GM19238 (cell line): ENCODE data around the gene PEX5.
"Not testable (repeated sequence)": the region's sequence is repeated elsewhere in the genome, so short reads cannot be mapped to it uniquely, and the experiment has no call there.

Experiments
- DNase-seq: peaks from one replicate; pipeline ENCODE4 v3.0.0; 2011; ENCODE audit warnings: low spot score; ENCODE audit not compliant: insufficient read length

PEX5 gene

DNA sequence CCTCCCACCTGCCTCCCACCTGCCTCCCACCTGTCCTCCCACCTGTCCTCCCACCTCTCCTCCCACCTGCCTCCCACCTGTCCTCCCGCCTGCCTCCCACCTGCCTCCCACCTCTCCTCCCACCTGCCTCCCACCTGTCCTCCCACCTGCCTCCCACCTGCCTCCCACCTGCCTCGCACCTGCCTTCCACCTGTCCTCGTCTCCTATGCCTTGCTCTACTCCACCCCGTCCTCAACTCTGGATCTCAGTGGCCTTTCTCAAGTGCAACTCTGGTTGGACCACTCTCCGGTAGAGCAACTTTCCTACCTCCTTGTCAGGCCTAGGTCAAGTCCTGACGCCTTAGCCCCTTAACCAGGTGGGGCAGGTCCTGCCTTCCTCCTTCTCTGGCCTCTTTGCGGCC, 29.3 kb upstream of the PEX5 start:
- DNase-seq = no peak

DNA sequence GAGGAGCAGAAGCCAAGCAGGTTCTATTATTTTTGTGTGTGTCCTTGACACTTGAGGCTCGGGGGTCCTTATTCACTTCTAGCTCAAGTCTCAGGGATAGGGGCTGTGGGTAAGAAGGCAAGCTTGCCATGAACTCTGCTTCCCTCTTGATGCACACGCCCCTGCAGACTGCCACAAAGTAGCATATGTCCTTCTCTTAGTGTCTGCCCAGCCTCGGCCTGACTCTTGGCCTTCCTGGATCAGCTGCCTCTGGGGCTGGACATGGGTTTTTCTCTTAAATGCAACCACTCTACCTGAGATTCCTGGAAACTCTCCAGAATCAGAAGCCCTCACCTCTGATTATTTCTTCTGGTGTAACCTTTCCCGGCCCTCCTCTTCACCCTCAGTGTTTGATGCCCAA, 28.2 kb upstream of the PEX5 start:
- DNase-seq = no peak

DNA sequence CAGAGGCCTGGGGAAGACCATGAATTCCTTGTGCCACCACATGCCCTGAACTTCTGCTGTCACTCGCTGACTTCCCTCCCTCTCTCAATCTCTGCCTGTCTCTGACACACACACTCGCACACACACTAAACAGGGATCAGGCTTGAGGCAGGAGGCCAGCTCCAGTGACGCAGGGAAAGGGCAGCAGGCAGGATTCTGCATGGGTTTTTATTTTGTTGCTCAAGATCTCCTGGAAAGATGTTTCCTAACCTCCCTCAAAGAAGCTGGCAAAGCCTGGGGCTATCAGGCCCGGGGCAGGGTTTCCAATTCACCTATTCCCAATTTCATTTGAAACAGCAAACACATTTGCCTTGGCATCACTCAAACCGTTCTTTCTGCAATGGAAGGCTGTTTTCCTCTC, 27.7 kb upstream of the PEX5 start:
- DNase-seq = no peak

DNA sequence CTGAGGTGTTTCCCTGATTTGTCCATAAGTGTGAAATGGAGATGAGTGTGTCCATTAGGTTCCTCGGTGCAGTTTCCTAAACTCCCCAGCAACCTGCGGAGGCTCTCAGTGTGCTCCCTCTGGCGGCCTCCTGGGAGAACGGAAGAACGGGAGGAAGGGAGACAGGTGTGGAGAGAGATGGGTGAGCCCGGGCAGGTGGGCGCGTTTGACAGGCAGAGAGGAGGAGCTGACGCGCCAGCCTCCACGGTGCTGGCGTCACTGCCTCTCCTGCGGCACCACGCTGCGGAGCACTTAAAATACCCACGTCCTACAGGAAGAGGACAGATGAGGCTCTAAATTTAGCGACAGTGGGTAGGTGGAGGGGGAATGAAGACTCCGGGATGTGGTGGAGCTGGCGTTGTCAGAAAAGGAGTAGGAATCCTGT, 26.8 kb upstream of the PEX5 start:
- DNase-seq = no peak

DNA sequence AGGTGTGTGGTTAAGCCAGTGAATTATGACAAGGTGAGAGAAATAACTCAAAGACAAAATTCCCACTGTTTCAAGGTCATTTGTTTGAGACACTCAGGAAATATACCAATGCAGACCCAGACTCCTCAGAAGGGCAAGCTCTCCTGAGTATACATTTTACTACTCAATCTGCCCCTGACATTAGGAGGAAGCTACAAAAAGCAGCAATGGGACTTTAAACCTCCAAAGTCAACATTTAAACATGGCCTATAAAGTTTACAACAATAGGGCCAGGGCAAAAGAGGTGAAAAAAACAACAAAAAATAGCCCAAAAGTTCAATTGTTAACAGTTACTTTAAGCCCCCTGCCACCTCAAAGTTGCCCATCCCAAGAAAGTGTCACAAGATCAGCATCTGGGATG, 19.5 kb upstream of the PEX5 start:
- DNase-seq = no peak

DNA sequence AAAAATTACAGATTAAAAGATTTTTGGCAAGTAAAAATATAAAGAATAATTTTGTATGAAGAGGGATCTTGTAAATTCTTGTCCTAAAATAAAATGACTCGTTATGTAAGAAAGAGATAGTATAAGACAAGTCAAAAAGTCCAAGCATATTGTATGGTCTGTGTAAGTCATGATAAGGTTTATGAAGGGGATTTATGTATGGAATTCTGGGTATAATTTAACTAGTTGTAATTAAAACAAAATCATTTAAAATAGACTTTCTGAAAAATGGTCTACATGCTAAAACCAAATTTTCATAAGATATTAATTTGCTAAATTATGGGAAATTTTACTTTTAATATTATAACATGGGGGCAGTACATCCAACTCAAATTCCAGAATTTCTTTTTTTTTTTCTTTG, 17.6 kb upstream of the PEX5 start:
- DNase-seq = no peak

DNA sequence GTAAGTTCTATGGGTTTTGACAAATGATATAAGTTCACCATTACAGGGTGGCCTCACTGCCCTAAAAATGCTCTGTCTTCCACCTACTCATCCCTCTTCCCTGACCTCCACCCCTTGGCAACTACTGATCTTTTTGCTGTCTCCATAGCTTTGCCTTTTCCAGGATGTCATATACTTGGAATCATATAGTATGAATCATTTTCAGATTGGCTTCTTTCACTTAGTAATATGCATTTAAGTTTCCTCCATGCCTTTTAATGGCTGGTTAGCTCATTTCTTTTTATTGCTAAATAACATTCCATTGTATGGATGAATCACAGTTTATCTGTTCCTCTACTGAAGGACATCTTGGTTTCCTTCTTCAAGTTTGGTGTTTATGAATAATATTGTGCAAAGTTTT, 14.0 kb upstream of the PEX5 start:
- DNase-seq = no peak

DNA sequence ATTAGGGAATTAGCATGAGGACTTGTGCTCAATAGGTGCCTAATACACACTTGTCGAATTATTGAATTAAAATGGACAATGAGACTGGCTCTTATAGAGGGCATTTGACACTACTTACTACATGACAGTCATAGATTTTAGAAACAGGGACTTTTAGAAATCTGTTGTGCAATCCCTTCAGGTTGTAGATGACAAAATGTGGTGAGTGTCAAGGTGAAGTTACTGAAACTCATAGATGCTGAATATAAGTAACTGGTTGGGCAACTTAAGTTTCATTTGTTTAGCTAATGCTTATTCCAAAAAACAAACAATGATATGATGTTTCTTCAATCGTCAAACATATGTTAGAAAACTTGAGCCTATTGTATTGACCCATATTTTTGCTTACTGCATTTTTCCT, 12.9 kb upstream of the PEX5 start:
- no peak for DNase-seq

DNA sequence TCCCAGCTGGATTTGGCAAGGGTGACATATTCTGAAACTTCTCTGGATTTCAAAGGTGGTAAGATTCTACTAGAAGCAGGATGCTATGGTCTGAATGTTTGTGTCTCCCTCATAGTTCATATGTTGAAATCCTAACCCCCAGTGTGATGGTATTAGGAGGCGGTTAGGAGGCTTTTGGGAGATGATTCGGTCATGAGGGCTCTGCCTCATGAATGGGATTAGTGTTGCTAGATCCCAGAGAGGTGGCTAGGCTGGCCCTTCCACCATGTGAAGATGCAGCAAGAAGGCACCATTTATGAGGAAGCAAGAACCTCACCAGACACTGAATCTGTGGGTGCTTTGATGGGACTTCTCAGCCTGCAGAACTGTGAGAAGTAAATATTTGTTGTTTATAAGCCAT, 11.0 kb upstream of the PEX5 start:
- DNase-seq = no peak

DNA sequence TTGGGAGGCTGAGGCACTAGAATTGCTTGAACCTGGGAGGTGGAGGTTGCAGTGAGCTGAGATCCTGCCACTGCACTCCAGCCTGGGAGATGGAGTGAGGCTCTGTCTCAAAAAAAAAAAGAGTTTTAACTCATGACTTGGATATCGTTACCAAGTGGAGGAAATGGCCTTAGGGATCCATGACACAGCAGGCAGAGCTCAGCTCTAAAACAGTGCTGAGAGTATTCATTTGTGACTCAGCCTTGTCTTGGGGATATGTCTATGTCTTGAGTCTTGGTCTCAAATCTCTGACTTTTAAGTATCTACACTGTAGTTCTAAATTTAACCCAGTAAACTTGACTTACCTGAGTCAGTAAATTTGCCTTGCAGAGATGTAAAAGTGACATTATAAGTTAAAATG, 8.8 kb upstream of the PEX5 start:
- no peak for DNase-seq

DNA sequence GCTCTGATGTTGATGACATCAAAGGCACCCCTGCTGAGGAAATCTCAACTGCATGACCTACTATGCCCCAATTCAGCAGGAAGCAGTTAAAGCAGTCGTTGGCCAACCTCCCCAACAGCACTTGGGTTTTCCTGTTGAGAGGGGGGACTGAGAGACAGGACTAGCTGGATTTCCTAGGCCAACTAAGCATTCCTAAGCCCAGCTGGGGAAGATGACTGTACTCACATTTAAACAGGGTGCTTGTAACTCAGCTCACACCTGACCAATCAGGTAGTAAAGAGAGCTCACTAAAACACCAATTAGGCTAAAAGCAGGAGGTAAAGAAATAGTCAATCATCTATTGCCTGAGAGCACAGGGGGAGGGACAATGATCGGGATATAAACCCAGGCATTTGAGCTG, 3.4 kb upstream of the PEX5 start:
- not testable (repeated sequence) for DNase-seq

DNA sequence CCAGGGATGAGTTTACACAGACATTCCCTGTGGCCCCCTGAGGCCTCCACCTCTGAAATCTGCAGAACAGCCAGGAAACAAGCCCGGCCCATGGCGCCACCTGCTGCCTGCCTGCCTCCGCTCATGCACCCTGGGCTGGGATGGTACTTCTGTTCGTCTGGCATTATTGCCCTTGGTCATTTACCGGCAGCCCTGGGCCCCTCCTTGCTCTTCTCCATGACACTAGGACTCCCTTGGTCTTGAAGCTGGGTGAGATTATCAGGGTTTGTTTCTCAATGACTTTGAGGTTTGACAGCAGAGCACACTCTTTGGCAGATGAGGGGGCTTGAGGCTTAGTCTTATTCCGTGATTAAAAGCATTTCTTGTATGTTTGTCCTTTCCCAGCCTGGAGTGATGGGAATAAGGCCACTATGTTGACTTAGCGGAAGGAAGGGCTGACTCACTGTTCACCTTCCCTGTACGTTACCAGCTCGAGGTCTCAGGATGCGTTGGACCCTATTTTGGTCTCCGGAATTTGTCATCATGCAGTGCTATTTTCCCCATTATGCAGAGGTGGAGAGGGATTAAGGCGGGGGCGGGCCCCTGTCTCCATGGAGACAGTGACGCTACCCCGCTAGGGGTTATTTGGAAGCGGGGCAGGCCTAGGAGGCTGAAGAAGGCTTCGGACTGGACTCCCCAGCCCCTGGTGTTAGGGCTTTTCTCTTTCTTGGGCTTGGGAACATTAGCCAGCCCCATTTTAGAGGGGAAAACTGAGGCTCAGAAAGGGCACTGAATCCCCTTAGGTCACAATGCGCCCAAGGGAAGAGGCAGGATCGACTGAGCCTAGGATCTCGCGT, 706 bp upstream of the PEX5 start:
- peak; percentile 33 for DNase-seq

DNA sequence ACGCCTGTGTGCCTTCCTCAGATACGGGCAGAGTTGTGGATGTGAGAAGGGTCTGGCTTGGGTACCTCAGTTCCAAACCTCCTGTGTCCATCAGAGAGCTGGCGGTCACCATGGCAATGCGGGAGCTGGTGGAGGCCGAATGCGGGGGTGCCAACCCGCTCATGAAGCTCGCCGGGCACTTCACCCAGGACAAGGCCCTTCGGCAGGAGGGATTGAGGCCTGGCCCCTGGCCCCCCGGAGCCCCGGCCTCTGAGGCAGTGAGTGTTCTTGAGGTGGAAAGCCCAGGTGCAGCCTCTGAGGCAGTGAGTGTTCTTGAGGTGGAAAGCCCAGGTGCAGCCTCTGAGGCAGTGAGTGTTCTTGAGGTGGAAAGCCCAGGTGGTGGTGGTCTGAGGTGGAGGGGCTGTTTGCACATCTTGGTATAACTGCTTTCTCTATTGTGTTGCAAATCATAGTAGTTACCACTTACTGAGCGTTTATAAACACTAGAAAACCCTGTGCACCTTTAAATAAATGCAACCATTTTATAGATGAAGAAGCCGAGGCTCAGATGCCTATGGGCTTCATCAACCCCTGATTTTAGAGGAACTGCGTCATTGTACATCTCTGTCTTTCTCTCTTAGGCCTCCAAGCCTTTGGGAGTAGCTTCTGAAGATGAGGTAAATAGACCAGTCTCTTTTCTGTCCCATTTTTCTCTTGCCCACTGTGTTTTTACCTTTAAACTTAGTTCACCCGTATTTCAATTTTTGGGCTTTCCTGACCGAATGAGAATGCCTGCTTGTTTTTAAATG, 976 bp downstream of the PEX5 start:
- no peak for DNase-seq

DNA sequence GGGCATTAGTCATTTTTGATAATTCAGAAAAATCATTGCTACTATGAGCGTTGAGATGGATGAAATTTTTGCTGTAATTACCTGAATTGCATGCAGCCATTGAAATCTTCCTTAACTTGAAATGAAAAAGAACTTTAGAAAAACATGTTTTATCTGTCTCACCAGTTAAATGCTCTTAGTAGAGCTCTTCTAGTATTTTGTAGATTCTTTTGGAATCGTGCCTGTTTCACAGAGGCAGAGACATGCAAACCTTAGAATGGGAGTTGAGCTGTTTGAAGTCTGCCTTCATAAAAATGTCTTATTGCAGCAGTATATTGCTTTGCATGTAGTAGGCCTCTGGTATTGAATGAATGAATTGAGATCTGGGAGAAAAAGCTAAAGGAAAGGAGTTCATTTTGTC, 4.2 kb downstream of the PEX5 start:
- no peak for DNase-seq

DNA sequence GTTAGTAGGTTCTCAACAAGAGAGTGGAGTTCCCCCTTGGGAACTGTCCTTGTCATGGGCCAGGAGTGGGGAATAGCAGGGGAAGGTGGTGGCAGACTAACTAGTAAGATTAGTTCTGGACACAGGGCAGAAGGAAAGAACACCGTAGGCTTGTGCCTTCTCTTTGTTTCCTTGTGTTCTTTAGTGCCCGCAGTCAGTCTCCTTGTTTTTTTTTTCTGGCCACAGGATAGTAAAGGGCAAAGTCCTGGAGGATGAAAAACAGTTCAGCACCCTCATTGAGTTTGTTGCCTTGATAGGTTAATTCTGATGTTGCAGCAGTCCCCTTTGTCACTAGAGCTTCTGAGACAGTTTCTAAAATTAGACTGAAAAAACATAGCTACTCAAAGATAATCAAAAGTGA, 8.4 kb downstream of the PEX5 start:
- DNase-seq = no peak

DNA sequence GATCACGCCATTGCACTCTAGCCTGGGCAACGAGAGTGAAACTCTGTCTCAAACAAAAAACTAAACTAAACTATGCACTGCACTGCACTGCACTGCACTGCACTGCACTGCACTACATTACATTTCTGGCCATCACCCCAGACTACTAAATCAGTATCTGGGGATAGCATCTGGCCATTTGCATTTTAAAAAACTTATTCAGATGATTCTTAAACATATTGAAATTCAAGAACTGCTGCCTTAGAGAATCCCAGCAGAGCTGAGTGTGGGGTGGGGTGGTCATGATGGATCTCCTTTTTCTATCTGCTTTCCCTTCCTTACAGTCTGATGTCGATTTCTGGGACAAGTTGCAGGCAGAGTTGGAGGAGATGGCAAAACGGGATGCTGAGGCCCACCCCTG, 13.6 kb downstream of the PEX5 start:
- no peak for DNase-seq

DNA sequence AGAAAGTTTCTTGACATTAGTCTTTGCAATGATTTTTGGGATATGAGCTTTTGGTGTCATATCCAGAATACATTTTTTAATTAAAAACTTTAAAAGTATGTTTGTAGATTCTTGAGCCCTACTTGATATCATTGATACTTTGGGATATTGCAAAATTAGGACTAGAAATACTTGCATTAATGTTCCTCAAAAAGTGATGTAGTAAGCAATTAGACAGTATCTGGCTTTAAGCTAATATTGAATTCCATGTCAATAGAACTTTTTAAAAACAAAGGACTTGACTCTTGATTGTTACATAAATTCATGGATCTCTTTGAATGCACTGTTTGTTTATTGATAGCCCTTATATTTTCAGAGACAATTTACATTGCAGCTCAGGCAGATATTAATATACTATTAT, 15.6 kb downstream of the PEX5 start:
- DNase-seq = no peak

DNA sequence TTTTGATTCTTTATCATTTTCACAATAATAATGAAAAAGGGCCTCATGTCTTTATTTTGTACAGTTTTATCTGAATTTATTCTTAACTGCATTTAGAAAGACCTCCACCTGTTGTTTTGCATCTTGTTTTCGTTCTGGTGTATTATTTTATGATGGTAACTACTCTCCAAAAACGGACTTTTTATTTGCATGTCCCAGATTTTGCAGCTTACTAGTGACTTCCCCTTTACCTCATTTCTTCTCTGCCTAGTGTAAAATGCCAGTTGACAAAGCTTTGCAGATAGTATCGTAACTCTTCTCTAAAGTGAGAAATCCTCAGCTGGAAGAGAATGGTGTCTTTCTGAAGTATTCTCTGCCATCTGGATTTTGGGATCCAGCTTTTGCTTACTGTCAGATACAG, 17.2 kb downstream of the PEX5 start:
- no peak for DNase-seq

DNA sequence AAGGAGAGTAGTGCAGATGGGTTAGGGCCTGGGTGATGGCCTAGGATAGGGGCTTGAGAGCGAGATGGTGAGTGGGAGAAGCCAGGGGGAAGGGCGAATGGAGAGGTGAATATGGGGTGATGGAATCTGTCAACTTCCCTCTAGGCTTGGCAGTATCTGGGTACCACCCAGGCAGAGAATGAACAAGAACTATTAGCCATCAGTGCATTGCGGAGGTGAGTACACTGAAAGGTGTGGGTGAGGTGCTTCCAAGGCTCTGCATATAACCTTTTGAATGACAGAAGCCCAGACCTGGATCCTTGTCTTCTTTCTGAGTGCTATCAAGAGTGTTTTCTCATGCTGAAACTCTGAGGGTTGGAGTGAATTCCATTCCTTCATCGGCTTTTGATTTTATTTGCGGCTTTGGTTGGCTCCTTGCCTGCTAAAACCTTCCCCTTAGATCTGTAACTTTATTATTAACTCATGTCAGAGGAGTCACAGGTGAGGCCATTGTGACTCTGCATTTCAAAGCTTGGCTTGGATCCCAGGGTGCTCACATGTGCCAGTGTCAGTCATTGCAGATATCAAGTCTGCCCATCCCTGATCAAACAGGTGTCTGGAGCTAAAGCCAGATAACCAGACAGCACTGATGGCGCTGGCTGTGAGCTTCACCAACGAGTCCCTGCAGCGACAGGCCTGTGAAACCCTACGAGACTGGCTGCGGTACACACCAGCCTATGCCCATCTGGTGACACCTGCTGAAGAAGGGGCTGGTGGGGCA, 18.6 kb downstream of the PEX5 start:
- DNase-seq = no peak

DNA sequence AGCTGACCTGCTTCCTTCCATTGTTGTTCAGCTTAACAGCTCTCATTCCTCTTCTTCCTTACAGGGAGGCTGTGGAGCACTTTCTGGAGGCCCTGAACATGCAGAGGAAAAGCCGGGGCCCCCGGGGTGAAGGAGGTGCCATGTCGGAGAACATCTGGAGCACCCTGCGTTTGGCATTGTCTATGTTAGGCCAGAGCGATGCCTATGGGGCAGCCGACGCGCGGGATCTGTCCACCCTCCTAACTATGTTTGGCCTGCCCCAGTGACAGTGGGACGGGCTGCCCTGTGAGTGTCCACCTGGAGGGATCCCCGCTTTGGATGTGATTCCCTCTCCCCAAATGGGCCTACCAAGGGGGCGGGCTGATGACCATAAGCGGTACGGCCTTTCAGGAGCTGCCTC, 20.5 kb downstream of the PEX5 start:
- no peak for DNase-seq

DNA sequence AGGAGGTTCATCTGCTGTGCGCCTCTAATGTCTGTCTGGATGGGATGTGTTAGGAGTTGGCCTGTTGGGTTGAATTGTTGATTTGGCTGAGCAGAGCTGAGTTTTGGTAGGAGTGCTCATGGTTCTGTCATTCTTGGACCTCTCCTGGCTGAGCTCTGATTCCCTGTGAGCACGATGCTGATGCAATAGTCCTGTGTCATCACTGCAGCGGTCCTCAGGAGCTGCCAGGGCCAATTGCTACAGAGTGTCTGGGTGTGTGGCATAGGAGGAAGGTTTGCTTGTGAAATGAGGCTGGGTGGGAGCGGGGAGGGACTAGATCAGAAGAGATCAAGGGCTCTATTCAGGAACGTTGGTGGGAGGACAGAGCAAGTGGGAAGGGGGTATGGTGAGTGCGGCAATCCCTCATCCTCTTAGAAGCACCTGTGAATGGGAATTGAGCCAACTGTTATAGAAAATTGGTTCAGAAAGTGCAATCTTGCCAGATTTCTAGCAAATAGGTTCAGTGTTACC, 21.2 kb downstream of the PEX5 start:
- no peak for DNase-seq

DNA sequence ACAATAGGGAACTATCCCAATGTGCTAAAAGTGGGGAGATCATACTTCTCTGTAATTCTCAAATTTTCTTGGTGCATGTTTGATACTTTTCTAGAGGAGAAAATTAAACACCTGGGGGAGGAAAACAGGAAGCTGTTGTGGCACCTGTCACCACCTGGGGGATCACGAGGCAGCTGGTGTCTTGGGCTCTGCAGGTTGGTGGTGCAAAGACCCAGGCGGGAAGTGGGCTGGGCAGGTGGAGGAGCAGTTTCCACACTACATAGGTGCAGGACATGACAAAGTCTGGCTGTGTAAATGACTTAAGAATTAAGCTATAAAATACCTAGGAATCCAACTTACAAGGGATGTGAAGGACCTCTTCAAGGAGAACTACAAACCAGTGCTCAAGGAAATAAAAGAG, 23.2 kb downstream of the PEX5 start:
- no peak for DNase-seq
